Cardiac muscle cell (in vitro differentiated cells and primary cell): ENCODE measurements around the gene ACOX3. TPM values are rescaled to one million over a fixed set of nuclear protein-coding genes. Genes with fewer than 3 reads are reported as not detected.
"Not testable (repeated sequence)": the region's sequence is repeated elsewhere in the genome, so short reads cannot be mapped to it uniquely, and the experiment has no call there.

Source experiments
- DNase-seq, 2 donors: peaks; one replicate each; pipeline versions ENCODE4 v3.0.0 to v3.0.0-alpha.2; 2010 to 2017; ENCODE audit warnings: low read depth in 1 of 2, low spot score in 1 of 2
- H3K27ac ChIP-seq: fragments of 200-600 bp; sonication (generic); 2 replicates; pipeline ENCODE4 v1.5.1; 2016
- H3K27me3 ChIP-seq: fragments of 200-600 bp; sonication (generic); 2 replicates; pipeline ENCODE4 v1.6.0; 2016; ENCODE audit warnings: control low read depth
- H3K36me3 ChIP-seq: fragments of 200-600 bp; sonication (generic); 2 replicates; pipeline ENCODE4 v1.5.1; 2016; ENCODE audit warnings: control low read depth
- H3K4me1 ChIP-seq: fragments of 200-600 bp; sonication (generic); 2 replicates; pipeline ENCODE4 v1.8.1; 2017; ENCODE audit warnings: low read depth, mild to moderate bottlenecking, mixed run types
- H3K4me3 ChIP-seq: fragments of 200-600 bp; sonication (generic); 2 replicates; pipeline ENCODE4 v1.5.1; 2016; ENCODE audit warnings: mild to moderate bottlenecking
- H3K9me3 ChIP-seq: fragments of 200-600 bp; sonication (generic); 2 replicates; pipeline ENCODE4 v1.5.1; 2017; ENCODE audit warnings: low read depth, mild to moderate bottlenecking, control low read depth
- polyA plus RNA-seq: library from polyadenylated mRNA; unstranded; fragments of >200 nt; fragmentation: Nextera tagmentation; extraction: Ambion mirVana; gene quantifications from 2 replicates; pipeline ENCODE4 v1.2.1, GENCODE V29; 2016
- total RNA-seq: library from RNA; depleted of rRNA; stranded (reverse); fragments of >200 nt; gene quantifications from 2 replicates; pipeline ENCODE4 v1.2.3, GENCODE V29; 2016
- TF ChIP-seq, protein P1 (sequence below): IDR thresholded peaks from 2 replicates; pipeline ENCODE4 v1.5.1; 2012; ENCODE audit warnings: low read depth, mild to moderate bottlenecking, low read length

ACOX3 gene
- total and polyA plus RNA-seq, 2 experiments from 2014 or later = 19.1 to 38.7 TPM

GRCh38 chr4:8343967-8344331 lies 96.6 kb downstream of the ACOX3 start:
- no peaks in the 10 kb centered on the region for H3K4me1 ChIP-seq
- H3K4me3 ChIP-seq = no peak overlapping the region
- no peak for DNase-seq
- no peaks in the 10 kb centered on the region for H3K36me3 ChIP-seq
- no peaks in the 10 kb centered on the region for H3K9me3 ChIP-seq
- H3K27ac ChIP-seq = no peak overlapping the region
- TF ChIP-seq, protein P1, sequence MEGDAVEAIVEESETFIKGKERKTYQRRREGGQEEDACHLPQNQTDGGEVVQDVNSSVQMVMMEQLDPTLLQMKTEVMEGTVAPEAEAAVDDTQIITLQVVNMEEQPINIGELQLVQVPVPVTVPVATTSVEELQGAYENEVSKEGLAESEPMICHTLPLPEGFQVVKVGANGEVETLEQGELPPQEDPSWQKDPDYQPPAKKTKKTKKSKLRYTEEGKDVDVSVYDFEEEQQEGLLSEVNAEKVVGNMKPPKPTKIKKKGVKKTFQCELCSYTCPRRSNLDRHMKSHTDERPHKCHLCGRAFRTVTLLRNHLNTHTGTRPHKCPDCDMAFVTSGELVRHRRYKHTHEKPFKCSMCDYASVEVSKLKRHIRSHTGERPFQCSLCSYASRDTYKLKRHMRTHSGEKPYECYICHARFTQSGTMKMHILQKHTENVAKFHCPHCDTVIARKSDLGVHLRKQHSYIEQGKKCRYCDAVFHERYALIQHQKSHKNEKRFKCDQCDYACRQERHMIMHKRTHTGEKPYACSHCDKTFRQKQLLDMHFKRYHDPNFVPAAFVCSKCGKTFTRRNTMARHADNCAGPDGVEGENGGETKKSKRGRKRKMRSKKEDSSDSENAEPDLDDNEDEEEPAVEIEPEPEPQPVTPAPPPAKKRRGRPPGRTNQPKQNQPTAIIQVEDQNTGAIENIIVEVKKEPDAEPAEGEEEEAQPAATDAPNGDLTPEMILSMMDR = no peak
- H3K27me3 ChIP-seq = no peaks in the 10 kb centered on the region

DNA sequence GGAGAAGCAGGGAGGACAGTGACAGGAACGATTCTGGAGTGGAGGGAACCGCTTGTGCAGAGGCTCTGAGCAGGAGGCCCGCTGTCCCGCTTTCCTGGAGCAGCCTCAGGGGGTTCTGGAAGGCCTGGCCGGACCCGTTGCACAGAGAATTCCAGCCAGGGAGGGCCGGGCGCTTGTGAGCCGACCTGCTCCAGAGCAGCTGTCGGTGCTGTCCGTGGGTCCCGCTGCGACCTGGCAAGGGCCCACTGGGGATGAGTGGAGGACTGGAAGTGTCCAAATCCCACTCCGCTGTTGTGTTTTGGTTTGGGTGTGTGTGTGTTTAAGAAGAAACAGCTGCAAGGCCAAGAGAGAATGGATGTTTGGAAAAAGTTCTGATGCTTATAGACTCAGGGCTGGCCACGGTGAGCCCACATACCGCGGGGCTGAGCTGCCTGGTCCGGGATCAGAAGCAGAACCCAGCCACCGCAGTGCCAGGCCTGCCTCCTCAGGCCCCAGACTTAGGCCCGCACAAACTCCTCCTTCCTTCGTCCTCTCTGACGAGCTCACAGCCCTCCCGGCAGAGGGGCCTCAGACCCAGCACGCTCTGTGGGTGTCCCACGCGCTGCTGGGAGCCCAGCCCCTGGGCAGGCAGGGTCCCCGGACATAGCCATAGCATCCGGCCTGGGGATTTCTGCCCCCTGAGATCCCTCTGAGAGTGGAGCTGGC lies 97.1 kb downstream of the ACOX3 start:
- TF ChIP-seq, protein P1 = no peak
- no peak overlapping the region for H3K27ac ChIP-seq
- no peaks in the 10 kb centered on the region for H3K4me1 ChIP-seq

GRCh38 chr4:8342651-8343261 lies 97.8 kb downstream of the ACOX3 start:
- TF ChIP-seq, protein P1 = no peak
- Histone ChIP-seq H3K27me3 (no peaks in the 10 kb centered on the region), H3K4me1 (no peaks in the 10 kb centered on the region), H3K9me3 (no peaks in the 10 kb centered on the region), H3K27ac (no peak overlapping the region), H3K4me3 (no peak overlapping the region), H3K36me3 (no peaks in the 10 kb centered on the region)
- no peak for DNase-seq

More for the DNA sequence above, 97.1 kb downstream of the ACOX3 start:
- Histone ChIP-seq H3K36me3 (no peaks in the 10 kb centered on the region), H3K4me3 (no peak overlapping the region), H3K27me3 (no peaks in the 10 kb centered on the region), H3K9me3 (no peaks in the 10 kb centered on the region)
- no peak for DNase-seq

DNA sequence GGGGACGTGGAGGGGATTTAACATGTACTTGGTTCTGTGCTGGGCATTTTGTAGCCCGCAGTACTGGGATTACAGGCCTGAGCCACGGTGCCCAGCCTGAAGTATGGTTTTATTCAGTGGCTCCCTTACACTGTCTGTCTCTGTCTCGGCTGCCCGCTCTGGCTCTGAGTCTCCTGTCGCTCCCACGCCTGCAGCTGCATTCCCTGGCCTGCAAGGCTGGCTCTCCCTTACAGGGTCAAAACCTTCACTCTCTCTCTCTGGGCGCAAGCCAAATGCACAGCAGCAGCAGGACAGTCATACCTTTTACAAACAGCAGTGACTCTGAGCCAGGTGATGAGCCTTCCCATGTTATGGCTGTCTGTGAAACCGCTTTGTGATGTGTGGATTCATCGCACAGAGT lies 98.8 kb downstream of the ACOX3 start:
- no peaks in the 10 kb centered on the region for H3K4me1 ChIP-seq
- H3K9me3 ChIP-seq = no peaks in the 10 kb centered on the region
- no peaks in the 10 kb centered on the region for H3K27me3 ChIP-seq
- H3K4me3 ChIP-seq = no peak overlapping the region
- DNase-seq = peak in 1 of 2 donors; percentile 12
- no peak overlapping the region for H3K27ac ChIP-seq
- TF ChIP-seq, protein P1 = no peak
- no peaks in the 10 kb centered on the region for H3K36me3 ChIP-seq

DNA sequence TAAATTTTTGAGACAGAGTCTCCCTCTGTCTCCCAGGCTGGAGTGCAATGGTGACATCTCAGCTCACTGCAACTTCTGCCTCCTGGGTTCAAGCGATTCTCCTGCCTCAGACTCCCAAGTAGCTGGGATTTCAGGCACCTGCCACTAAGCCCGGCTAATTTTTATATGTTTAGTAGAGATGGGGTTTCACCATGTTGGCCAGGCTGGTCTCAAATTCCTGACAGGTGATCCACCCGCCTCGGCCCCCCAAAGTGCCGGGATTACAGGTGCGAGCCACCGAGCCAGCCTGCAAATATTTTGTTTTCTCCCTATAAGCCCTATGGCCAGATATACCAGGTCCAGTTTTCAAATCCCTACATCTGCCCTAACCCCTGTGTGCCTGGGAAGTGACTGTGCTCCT lies 99.2 kb downstream of the ACOX3 start:
- not testable (repeated sequence) for H3K27me3 ChIP-seq, H3K4me3 ChIP-seq, H3K4me1 ChIP-seq, H3K36me3 ChIP-seq, H3K9me3 ChIP-seq, DNase-seq, H3K27ac ChIP-seq

- no peak overlapping the region for H3K27ac ChIP-seq
Measured at GRCh38 chr4:8340781-8341241, 99.7 kb downstream of the ACOX3 start.

More at GRCh38 chr4:8340781-8341241, 99.7 kb downstream of the ACOX3 start:
- TF ChIP-seq, protein P1 = no peak
- Histone ChIP-seq H3K27me3 (no peaks in the 10 kb centered on the region), H3K4me1 (no peaks in the 10 kb centered on the region), H3K9me3 (no peaks in the 10 kb centered on the region), H3K36me3 (no peaks in the 10 kb centered on the region), H3K4me3 (no peak overlapping the region)
- peak in 1 of 2 donors; percentile 58 for DNase-seq
